Measurements from ENCODE around the gene SLC9A1.

GRCh38 chr1:27137544-27138075, 17.3 kb downstream of the SLC9A1 start:
- TF ChIP-seq CTCF (IDR thresholded peaks at IDR 0.05; ENCODE audit: borderline replicate concordance, extremely low read depth, low read length, poor library complexity, severe bottlenecking) (no peak), EZH2 (IDR thresholded peaks at IDR 0.05; ENCODE audit: borderline replicate concordance, low read depth, low read length, severe bottlenecking) (no peak)

Measured in DND-41 (cell line).